Calu3 (cell line): ENCODE data around the gene FBXW10. TPM values are rescaled to one million over a fixed set of nuclear protein-coding genes. Genes with fewer than 3 reads are reported as not detected.
"Not testable (repeated sequence)": the region's sequence is repeated elsewhere in the genome, so short reads cannot be mapped to it uniquely, and the experiment has no call there.

Source experiments
- BruUV-seq: library from RNA; stranded (reverse); fragments of 400-500 nt; replicated peaks from 2 replicates; lab custom pipeline; 2021; lab: Mats Ljungman, UMichigan
- CTCF ChIA-PET: fragments of 300-600 bp; sonication (Branson Sonifier 250); formaldehyde crosslinking; loops from one replicate; lab custom pipeline; 2022; ENCODE audit warnings: antibody characterized with exemption; lab: Charles Lee
- DNase-seq: peaks from one replicate; pipeline ENCODE4 v3.0.0; 2022
- H3K27ac Mint-ChIP-seq: one replicate; pipeline ENCODE4 v1.8.0; 2022; ENCODE audit warnings: mixed read lengths; ENCODE audit not compliant: unreplicated experiment
- H3K27me3 Mint-ChIP-seq: one replicate; pipeline ENCODE4 v1.8.0; 2022; ENCODE audit warnings: mixed read lengths; ENCODE audit not compliant: unreplicated experiment
- H3K36me3 Mint-ChIP-seq: one replicate; pipeline ENCODE4 v1.8.0; 2022; ENCODE audit warnings: mild to moderate bottlenecking, moderate library complexity, mixed read lengths; ENCODE audit not compliant: insufficient read depth, unreplicated experiment
- H3K4me1 Mint-ChIP-seq: one replicate; pipeline ENCODE4 v1.8.0; 2022; ENCODE audit warnings: mild to moderate bottlenecking, low read depth, mixed read lengths; ENCODE audit not compliant: unreplicated experiment
- H3K4me3 Mint-ChIP-seq: one replicate; pipeline ENCODE4 v1.8.0; 2022; ENCODE audit warnings: mild to moderate bottlenecking, low read depth, moderate library complexity, mixed read lengths; ENCODE audit not compliant: unreplicated experiment
- H3K9me3 Mint-ChIP-seq: one replicate; pipeline ENCODE4 v1.8.0; 2022; ENCODE audit warnings: low read depth, mixed read lengths; ENCODE audit not compliant: unreplicated experiment
- intact Hi-C: fragments of 100-400 bp; cut with micrococcal nuclease; formaldehyde crosslinking; loops from one replicate; pipeline ENCODE4 v1.10.0; 2022; ENCODE audit not compliant: unreplicated experiment
- total RNA-seq: library from RNA; stranded (reverse); gene quantifications from 2 replicates; pipeline ENCODE4 v1.2.3, GENCODE V29; 2022

The FBXW10 gene
- total RNA-seq, 1 experiment from 2014 or later, result 0.50 TPM

DNA sequence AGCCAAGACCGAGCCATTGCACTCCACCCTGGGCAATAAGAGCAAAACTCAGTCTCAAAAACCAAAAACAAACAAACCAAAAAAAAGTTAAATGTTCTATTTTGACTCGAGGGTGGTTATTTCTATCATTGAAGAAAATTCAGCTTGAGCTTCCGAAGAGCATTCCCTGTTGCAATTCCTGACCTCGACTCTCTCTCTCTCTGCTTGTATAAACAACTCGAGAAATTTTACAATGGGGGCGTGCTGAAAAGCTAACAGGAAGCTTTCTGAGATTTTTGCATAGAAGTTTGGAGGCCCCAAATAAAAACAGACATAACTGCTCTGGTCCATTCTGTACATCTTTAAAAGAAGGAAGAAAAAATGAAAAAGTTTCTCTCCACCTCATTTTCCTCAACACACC lies 3.6 kb downstream of the FBXW10 start:
- CTCF ChIA-PET, H3K4me1 Mint-ChIP-seq, H3K27me3 Mint-ChIP-seq, H3K4me3 Mint-ChIP-seq, BruUV-seq, DNase-seq, intact Hi-C loops, H3K27ac Mint-ChIP-seq, H3K36me3 Mint-ChIP-seq, H3K9me3 Mint-ChIP-seq: not testable (repeated sequence)

DNA sequence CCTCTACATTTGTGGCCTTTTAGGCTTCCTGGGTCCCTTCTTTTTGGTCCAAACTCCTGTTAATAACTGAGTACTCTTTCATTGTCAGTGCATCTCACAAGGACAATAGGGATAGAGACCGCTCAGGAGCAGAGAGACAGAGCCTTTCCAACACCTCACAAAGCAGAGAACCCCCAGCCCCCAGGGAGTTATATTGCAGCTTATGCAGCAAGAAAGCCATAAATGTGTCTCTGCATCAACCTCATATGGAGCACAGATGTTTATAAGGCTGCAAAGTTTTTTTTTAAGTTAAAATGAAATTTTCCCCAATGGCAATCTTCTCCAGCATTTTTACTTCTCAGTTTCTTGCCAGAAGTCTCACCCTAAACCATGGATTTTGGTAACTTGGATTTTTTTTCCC lies 6.4 kb downstream of the FBXW10 start:
- DNase-seq, H3K27me3 Mint-ChIP-seq, BruUV-seq: not testable (repeated sequence)

DNA sequence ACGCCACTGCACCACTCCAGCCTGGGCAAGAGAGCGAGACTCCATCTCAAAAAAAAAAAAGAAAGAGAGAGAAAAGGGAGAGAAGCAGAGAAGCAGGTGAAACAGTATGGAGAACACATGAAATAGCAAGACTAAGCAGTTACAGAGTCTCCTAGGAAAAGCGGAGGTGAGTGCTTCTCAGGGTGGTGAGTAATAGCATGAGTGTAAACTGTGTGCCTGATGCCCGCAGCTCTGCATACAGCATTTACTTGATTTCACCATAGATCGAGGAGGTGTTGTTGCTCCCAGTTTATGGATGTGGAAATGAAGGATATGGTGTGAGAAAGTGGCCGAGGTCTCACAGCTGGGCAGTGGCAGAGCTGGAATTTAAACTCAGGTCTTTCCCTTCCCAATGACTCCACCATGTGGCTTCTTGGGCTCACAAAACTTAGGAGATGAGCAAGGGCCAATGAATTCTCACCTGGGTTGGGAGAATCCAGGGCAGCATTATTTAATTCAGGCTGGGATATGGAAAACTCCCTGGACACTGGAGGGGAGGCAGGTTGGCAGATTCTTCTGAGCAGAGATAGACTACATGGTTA lies 10.1 kb downstream of the FBXW10 start:
- H3K9me3 Mint-ChIP-seq, CTCF ChIA-PET, H3K36me3 Mint-ChIP-seq, intact Hi-C loops, H3K27ac Mint-ChIP-seq, DNase-seq, H3K27me3 Mint-ChIP-seq, BruUV-seq, H3K4me3 Mint-ChIP-seq: not testable (repeated sequence)
- H3K4me1 Mint-ChIP-seq, result peaks cover 16% of the 10 kb centered on the region

More for the DNA sequence above, 6.4 kb downstream of the FBXW10 start:
- H3K4me3 Mint-ChIP-seq, H3K27ac Mint-ChIP-seq, CTCF ChIA-PET, intact Hi-C loops, H3K36me3 Mint-ChIP-seq, H3K9me3 Mint-ChIP-seq: not testable (repeated sequence)
- H3K4me1 Mint-ChIP-seq, result peaks cover 15% of the 10 kb centered on the region

DNA sequence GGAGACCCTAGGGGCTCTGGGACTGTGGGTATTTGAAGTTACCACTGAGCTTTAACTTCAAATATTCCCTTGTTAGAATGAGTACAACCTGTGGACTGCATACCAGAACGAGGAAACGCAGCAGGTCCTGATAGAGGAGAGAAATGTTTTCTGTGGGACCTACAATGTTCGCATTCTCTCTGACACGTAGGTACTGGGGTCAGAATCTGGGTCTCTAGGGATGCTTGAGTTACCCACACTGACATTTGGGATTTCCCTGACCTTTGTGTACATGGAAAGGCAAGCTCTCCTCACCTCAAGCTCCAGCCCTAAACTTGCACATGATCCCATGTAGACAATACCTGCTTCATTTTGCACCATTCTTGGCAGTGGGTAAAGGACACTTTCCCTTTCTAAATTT lies 12.1 kb downstream of the FBXW10 start:
- BruUV-seq, H3K36me3 Mint-ChIP-seq, CTCF ChIA-PET, H3K4me3 Mint-ChIP-seq, DNase-seq, H3K9me3 Mint-ChIP-seq, H3K27ac Mint-ChIP-seq, intact Hi-C loops, H3K27me3 Mint-ChIP-seq: not testable (repeated sequence)
- peaks cover 16% of the 10 kb centered on the region for H3K4me1 Mint-ChIP-seq

DNA sequence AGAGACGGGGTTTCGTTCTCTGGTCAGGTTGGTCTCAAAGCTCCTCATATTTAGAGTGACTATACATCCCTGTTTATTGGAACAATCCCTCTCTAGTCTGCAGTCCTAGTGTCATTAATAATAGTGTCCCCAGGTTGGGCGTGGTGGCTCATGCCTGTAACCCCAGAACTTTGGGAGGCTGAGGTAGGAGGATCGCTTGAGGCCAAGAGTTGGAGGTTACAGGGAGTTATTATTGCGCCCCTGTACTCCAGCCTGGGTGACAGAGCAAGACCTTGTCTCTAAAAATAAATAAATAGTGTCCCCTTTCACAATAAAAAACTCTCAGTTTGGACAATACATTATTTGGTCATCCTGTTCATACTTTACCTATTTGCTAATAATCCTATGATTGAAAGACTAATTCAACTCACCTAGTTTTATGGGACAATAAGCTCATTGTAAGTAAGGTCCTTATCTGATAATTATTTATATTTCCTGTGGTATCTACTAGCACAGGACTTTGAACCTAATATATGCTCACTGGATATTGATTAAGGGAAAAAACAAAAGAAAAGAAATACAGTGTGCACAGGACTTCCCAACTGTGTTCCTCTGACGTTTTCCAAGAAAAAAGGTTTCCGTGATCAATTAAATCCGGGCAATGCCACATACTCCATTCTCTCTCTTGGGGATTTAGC lies 13.7 kb downstream of the FBXW10 start:
- H3K27me3 Mint-ChIP-seq, BruUV-seq, H3K27ac Mint-ChIP-seq, CTCF ChIA-PET, H3K9me3 Mint-ChIP-seq, intact Hi-C loops, DNase-seq, H3K36me3 Mint-ChIP-seq, H3K4me3 Mint-ChIP-seq: not testable (repeated sequence)
- H3K4me1 Mint-ChIP-seq, result peaks cover 16% of the 10 kb centered on the region

DNA sequence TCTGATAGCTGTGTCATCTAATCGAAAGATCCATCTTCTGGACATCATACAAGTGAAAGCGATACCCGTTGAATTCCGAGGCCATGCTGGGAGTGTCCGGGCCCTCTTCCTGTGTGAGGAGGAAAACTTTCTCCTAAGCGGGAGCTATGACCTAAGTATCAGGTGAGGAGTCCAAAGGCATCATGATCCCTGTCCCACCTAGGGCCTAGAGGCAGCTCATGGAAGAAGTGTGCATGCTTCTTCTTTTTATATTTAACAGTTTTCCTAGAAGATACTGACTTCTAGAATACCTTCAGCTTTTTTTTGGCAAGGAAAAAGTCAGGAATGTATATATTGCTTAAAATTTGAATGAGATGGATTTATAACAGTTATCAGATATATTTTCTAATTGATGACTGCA lies 14.5 kb downstream of the FBXW10 start:
- DNase-seq, H3K27ac Mint-ChIP-seq, H3K36me3 Mint-ChIP-seq, H3K27me3 Mint-ChIP-seq, BruUV-seq, intact Hi-C loops, CTCF ChIA-PET, H3K4me3 Mint-ChIP-seq, H3K9me3 Mint-ChIP-seq: not testable (repeated sequence)
- H3K4me1 Mint-ChIP-seq, result peaks cover 16% of the 10 kb centered on the region

DNA sequence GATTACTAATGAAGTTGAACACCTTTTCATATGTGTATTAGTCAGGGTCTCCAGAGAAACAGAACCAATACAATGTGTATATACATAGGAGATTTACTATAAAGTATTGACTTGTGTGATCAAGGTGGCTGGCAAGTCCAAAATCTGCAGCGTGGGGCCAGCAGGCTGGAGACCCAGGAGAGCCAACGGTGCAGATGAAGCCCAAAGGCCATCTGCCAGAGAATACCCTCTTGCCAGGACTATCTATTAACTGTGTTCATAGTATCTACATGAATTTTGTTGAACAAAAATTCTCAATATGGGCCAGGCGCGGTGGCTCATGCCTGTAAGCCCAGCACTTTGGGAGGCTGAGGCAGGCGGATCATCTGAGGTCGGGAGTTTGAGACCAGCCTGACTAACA lies 16.4 kb downstream of the FBXW10 start:
- H3K36me3 Mint-ChIP-seq, H3K27me3 Mint-ChIP-seq, H3K27ac Mint-ChIP-seq, H3K4me3 Mint-ChIP-seq, intact Hi-C loops, CTCF ChIA-PET, DNase-seq, H3K4me1 Mint-ChIP-seq, H3K9me3 Mint-ChIP-seq, BruUV-seq: not testable (repeated sequence)

DNA sequence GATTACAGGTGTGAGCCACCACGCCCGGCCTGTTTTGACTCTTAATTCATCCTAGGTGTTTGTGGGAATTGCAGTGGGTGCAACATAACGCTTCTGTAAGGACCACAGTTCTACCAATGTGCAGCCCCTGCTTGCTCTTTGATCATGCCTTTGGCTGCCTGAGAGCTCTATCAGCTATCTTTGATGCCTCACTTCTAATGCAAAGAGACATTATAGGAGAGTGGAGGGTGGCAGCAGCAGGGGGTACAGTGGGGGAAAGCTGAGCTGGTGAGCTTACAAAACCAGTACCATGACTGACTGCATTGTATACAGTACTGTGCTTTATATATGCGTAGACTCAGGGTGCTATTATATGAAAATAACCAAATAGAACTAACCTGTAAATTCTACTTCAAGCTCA lies 26.7 kb downstream of the FBXW10 start:
- H3K9me3 Mint-ChIP-seq, H3K27me3 Mint-ChIP-seq, intact Hi-C loops, H3K36me3 Mint-ChIP-seq, H3K4me1 Mint-ChIP-seq, BruUV-seq, CTCF ChIA-PET, H3K4me3 Mint-ChIP-seq, DNase-seq, H3K27ac Mint-ChIP-seq: not testable (repeated sequence)

DNA sequence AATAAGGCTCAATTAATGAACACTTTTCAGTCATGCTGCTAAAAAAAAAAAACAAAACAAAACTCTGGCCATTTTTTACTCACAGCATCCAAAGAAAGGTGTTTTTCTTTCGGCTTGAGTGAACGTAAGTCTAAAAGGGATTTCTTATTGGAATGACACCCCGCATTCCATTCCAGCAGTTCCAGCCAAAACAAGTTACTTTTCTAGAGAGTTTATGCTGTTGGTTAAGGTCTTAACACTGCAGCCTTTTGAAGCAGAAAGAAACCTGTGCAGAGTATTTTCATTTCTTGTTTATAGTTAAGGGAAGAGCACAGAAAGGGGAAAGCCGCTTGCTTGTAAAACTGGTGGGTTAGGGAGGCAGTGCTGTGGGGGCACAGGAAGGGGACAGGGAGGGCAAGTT lies 27.2 kb downstream of the FBXW10 start:
- BruUV-seq, H3K4me1 Mint-ChIP-seq, CTCF ChIA-PET, H3K4me3 Mint-ChIP-seq, intact Hi-C loops, H3K27ac Mint-ChIP-seq, H3K27me3 Mint-ChIP-seq, DNase-seq, H3K36me3 Mint-ChIP-seq, H3K9me3 Mint-ChIP-seq: not testable (repeated sequence)
